ENCODE data around the gene RNF213. TPM values are rescaled to one million over a fixed set of nuclear protein-coding genes. Genes with fewer than 3 reads are reported as not detected.

RNF213 gene
- total and polyA plus RNA-seq, 9 donors: 21.5 to 89.1 (median 50.8) TPM

DNA sequence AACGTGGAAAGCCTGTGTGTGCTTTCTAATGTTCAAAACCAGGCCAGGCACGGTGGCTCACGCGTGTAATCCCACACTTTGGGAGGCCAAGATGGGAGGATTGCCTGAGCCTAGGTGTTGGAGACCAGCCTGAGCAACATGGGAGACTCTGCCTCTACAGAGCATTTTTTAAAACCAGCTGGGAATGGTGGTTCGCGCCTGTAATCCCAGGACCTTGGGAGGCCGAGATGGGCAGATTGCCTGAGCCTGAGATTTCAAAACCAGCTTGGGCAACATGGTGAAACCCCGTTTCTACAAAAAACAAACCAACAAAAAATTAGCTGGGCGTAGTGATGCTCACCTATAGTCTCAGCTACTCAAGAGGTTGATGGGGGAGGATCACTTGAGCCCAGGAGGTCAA lies 26.4 kb downstream of the RNF213 start:
- intact Hi-C loops (cut with DNase I): no loop called here
- Histone ChIP-seq H3K9me3 (no peaks in the 10 kb centered on the region), H3K4me3 (no peak overlapping the region), H3K4me1 (ENCODE audit: insufficient read depth) (peaks cover 1% of the 10 kb centered on the region), H3K36me3 (no peaks in the 10 kb centered on the region), H3K27ac (no peak overlapping the region), H3K27me3 (no peaks in the 10 kb centered on the region)
- no peak for DNase-seq
- no peak for TF ChIP-seq POLR2A (IDR thresholded peaks at IDR 0.05)
- TF ChIP-seq, protein P1, sequence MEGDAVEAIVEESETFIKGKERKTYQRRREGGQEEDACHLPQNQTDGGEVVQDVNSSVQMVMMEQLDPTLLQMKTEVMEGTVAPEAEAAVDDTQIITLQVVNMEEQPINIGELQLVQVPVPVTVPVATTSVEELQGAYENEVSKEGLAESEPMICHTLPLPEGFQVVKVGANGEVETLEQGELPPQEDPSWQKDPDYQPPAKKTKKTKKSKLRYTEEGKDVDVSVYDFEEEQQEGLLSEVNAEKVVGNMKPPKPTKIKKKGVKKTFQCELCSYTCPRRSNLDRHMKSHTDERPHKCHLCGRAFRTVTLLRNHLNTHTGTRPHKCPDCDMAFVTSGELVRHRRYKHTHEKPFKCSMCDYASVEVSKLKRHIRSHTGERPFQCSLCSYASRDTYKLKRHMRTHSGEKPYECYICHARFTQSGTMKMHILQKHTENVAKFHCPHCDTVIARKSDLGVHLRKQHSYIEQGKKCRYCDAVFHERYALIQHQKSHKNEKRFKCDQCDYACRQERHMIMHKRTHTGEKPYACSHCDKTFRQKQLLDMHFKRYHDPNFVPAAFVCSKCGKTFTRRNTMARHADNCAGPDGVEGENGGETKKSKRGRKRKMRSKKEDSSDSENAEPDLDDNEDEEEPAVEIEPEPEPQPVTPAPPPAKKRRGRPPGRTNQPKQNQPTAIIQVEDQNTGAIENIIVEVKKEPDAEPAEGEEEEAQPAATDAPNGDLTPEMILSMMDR (IDR thresholded peaks at IDR 0.05): no peak
- TF ChIP-seq EP300 (IDR thresholded peaks at IDR 0.05): no peak
- 83 to 94% (median 91%) methylated on average over 9 of the region's 9 CpGs for WGBS, 3 donors

DNA sequence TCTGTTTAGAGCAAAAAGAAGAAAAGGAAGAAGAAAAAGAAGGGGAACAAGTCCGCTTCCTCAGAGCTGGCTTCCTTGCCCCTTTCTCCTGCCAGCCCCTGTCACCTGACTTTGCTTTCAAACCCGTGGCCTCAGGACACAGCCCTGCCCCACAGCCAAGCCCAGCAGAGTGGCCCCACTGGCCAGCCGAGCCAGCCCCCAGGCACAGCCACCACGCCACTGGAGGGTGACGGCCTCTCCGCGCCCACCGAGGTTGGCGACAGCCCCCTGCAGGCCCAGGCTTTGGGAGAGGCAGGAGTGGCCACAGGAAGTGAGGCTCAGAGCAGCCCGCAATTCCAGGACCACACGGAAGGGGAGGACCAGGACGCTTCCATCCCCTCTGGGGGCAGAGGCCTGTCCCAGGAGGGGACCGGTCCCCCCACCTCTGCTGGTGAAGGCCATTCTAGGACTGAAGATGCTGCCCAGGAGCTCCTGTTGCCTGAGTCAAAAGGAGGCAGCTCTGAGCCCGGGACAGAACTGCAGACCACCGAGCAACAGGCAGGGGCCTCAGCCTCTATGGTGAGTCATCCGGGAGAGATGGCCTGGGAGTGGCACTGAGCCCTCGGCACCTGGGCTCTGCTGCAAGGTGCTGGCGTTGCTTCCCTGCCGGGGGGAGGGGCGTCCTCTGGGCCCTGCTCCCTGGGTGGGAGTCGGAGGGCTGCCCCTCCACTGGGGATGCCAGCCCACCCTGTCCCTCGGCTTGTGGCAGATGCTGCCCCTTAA lies 27.3 kb downstream of the RNF213 start:
- no peak for DNase-seq
- Histone ChIP-seq H3K27me3 (no peaks in the 10 kb centered on the region), H3K4me3 (no peak overlapping the region), H3K4me1 (ENCODE audit: insufficient read depth) (peaks cover 1% of the 10 kb centered on the region), H3K36me3 (no peaks in the 10 kb centered on the region), H3K27ac (no peak overlapping the region), H3K9me3 (no peaks in the 10 kb centered on the region)
- 82 to 91% (median 87%) methylated on average over 22 of the region's 22 CpGs for WGBS, 3 donors
- TF ChIP-seq EP300 (IDR thresholded peaks at IDR 0.05) (no peak), POLR2A (IDR thresholded peaks at IDR 0.05) (no peak)
- TF ChIP-seq, protein P1 (IDR thresholded peaks at IDR 0.05): no peak
- intact Hi-C loops (cut with DNase I): no loop called here

DNA sequence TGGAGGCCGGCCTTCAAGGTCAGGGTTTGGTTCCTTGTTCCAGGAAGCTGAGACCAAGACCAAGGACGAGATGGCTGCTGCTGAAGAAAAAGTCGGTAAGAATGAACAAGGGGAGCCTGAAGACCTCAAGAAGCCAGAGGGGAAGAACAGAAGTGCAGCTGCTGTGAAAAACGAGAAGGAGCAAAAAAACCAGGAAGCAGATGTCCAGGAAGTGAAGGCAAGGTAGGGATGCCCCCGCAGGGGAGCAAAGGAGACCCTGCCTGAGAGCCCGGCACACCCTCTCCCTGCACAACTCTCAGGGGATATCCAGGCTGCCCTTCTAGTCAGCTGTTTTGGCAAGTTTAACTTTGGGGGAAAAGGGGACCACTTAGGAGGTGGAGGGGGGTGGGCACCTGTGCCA lies 29.0 kb downstream of the RNF213 start:
- Histone ChIP-seq H3K27ac (no peak overlapping the region), H3K27me3 (no peaks in the 10 kb centered on the region), H3K9me3 (no peaks in the 10 kb centered on the region), H3K36me3 (no peaks in the 10 kb centered on the region), H3K4me1 (ENCODE audit: insufficient read depth) (peaks cover 1% of the 10 kb centered on the region), H3K4me3 (no peak overlapping the region)
- TF ChIP-seq POLR2A (IDR thresholded peaks at IDR 0.05) (no peak), EP300 (IDR thresholded peaks at IDR 0.05) (no peak)
- TF ChIP-seq, protein P1 (IDR thresholded peaks at IDR 0.05): no peak
- WGBS, 3 donors: 20 to 35% (median 23%) methylated on average over 6 of the region's 6 CpGs
- no peak for DNase-seq
- intact Hi-C loops (cut with DNase I): no loop called here

DNA sequence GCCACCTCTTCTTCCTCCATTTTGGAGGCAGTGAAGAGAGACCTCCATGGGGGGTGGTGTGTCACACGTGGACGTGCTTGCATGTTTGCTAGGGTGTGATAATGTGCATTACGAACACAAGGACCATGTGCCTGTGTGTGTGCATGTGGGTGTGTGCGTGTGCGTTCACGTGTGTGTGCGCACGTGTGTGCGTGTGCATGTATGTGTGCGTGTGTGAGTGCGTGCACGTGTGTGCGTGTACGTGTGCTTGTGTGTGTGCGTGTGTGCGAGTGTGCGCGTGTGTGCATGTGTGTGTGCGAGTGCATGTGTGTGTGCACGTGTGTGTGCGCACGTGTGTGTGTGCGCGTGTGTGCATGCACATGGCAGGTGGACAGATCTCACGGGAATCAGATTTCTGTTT lies 29.5 kb downstream of the RNF213 start:
- WGBS, 3 donors: 90 to 91% (median 91%) methylated on average over 25 of the region's 25 CpGs
- no peak overlapping the region for H3K27ac ChIP-seq
- H3K27me3 ChIP-seq: no peaks in the 10 kb centered on the region
- intact Hi-C loops (cut with DNase I): no loop called here
- no peaks in the 10 kb centered on the region for H3K9me3 ChIP-seq
- H3K4me3 ChIP-seq: no peak overlapping the region
- no peak for TF ChIP-seq POLR2A (IDR thresholded peaks at IDR 0.05)
- TF ChIP-seq EP300 (IDR thresholded peaks at IDR 0.05): no peak
- TF ChIP-seq, protein P1 (IDR thresholded peaks at IDR 0.05): no peak
- DNase-seq: no peak
- H3K36me3 ChIP-seq: no peaks in the 10 kb centered on the region
- peaks cover 1% of the 10 kb centered on the region for H3K4me1 ChIP-seq (ENCODE audit: insufficient read depth)
